ENCODE data around the gene KLKB1.

GRCh38 chr4:186205156-186205555, 22.2 kb upstream of the KLKB1 start:
- TF ChIP-seq ISL1 (CRISPR knock-in tag; IDR thresholded peaks at IDR 0.05) (no peak), TOX (CRISPR knock-in tag; IDR thresholded peaks at IDR 0.05; ENCODE audit: borderline replicate concordance) (no peak), CSDC2 (CRISPR knock-in tag; IDR thresholded peaks at IDR 0.05) (no peak)
